ENCODE results near the gene RIPOR1.

DNA sequence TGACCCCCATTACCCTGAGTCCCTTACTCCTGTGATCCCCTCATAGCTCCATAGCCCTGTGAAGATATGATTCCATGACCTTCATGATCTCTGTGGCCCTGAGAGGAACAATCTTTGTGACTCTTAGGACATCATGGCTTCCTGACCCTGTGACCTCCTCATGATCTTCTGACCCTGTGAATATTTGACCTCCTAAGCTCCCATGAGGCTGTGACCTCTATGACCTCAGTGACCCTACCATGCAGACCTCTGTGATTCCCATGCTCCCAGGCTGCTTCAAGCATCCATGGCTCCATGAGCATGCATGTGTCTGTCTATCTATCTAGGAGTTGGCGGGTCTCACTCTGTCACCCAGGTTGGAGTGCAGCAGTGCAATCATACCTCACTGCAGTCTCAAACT, 12.1 kb downstream of the RIPOR1 start:
- TF ChIP-seq, protein P1, sequence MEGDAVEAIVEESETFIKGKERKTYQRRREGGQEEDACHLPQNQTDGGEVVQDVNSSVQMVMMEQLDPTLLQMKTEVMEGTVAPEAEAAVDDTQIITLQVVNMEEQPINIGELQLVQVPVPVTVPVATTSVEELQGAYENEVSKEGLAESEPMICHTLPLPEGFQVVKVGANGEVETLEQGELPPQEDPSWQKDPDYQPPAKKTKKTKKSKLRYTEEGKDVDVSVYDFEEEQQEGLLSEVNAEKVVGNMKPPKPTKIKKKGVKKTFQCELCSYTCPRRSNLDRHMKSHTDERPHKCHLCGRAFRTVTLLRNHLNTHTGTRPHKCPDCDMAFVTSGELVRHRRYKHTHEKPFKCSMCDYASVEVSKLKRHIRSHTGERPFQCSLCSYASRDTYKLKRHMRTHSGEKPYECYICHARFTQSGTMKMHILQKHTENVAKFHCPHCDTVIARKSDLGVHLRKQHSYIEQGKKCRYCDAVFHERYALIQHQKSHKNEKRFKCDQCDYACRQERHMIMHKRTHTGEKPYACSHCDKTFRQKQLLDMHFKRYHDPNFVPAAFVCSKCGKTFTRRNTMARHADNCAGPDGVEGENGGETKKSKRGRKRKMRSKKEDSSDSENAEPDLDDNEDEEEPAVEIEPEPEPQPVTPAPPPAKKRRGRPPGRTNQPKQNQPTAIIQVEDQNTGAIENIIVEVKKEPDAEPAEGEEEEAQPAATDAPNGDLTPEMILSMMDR (IDR thresholded peaks at IDR 0.05; ENCODE audit: insufficient read depth, low read length, poor library complexity, severe bottlenecking) = no peak
- TF ChIP-seq EZH2phosphoT487 (conservative IDR thresholded peaks at IDR 0.05; ENCODE audit: low read length) = no peak

Data from SU-DHL-6 (cell line).